ENCODE data around the gene TESK1.
"Not testable (repeated sequence)": the region's sequence is repeated elsewhere in the genome, so short reads cannot be mapped to it uniquely, and the experiment has no call there.

TESK1 gene

GRCh38 chr9:35616681-35617459 lies 11.8 kb downstream of the TESK1 start:
- peak; percentile 46 for DNase-seq

- no peak for DNase-seq
Observed at GRCh38 chr9:35617548-35617947, 12.5 kb downstream of the TESK1 start.

- DNase-seq = no peak
Observed at GRCh38 chr9:35618325-35618727, 13.3 kb downstream of the TESK1 start, which contains the start of gene CD72. Gene CD72, minus strand, starts transcription at chr9:35618413. Its CDS starts 110 bp downstream, at chr9:35618303.

- no peak for DNase-seq
Observed at GRCh38 chr9:35618854-35619799, 14.1 kb downstream of the TESK1 start.

- DNase-seq = no peak
Observed at GRCh38 chr9:35619800-35620158, 14.7 kb downstream of the TESK1 start.

GRCh38 chr9:35627575-35627974 lies 22.5 kb downstream of the TESK1 start:
- DNase-seq = no peak

- no peak for DNase-seq
Observed at GRCh38 chr9:35628389-35628991, 23.4 kb downstream of the TESK1 start.

- no peak for DNase-seq
Observed at GRCh38 chr9:35629597-35629996, 24.5 kb downstream of the TESK1 start.

GRCh38 chr9:35635730-35636129 lies 30.7 kb downstream of the TESK1 start:
- no peak for DNase-seq

- DNase-seq = no peak
Observed at GRCh38 chr9:35636135-35636876, 31.2 kb downstream of the TESK1 start.

GRCh38 chr9:35636877-35637246 lies 31.8 kb downstream of the TESK1 start:
- not testable (repeated sequence) for DNase-seq

GRCh38 chr9:35637427-35637955 lies 32.4 kb downstream of the TESK1 start:
- DNase-seq = not testable (repeated sequence)

- not testable (repeated sequence) for DNase-seq
Observed at GRCh38 chr9:35638751-35639150, 33.7 kb downstream of the TESK1 start.

- DNase-seq = not testable (repeated sequence)
Observed at GRCh38 chr9:35639225-35639624, 34.2 kb downstream of the TESK1 start.

- DNase-seq = no peak
Observed at GRCh38 chr9:35639631-35640030, 34.6 kb downstream of the TESK1 start.

GRCh38 chr9:35640431-35640830 lies 35.4 kb downstream of the TESK1 start:
- DNase-seq = not testable (repeated sequence)

GRCh38 chr9:35641478-35641877 lies 36.4 kb downstream of the TESK1 start:
- DNase-seq = not testable (repeated sequence)

- no peak for DNase-seq
Observed at GRCh38 chr9:35643046-35643445, 38.0 kb downstream of the TESK1 start.

- not testable (repeated sequence) for DNase-seq
Observed at GRCh38 chr9:35645736-35646135, 40.7 kb downstream of the TESK1 start.

- DNase-seq = no peak
Observed at GRCh38 chr9:35646153-35646532, 41.1 kb downstream of the TESK1 start.

GRCh38 chr9:35646533-35647265 lies 41.6 kb downstream of the TESK1 start:
- peak; percentile 85 for DNase-seq

Measured in hematopoietic multipotent progenitor cell treated with erythropoietin and hydrocortisone succinate and interleukin-3 and kit ligand, for 8 days (in vitro differentiated cells).